Left lung (tissue), 10 donors: ENCODE results near the gene HDAC9. TPM values are rescaled to one million over a fixed set of nuclear protein-coding genes. Genes with fewer than 3 reads are reported as not detected.

Experiments used
- ATAC-seq: fragments of 200-7000 bp; cut with Tn5 transposase; one replicate; pipeline ENCODE4 v1.9.1; 2020; ENCODE audit warnings: moderate library complexity
- DNase-seq, 4 donors: peaks; one replicate each; pipeline ENCODE4 v3.0.0-alpha.2; 2013 to 2020
- H3K27ac ChIP-seq, 2 donors: fragments of 200-600 bp; sonication (generic) in 1 of 2; one replicate each; pipeline versions ENCODE4 v1.5.0 to v1.8.0; 2020 to 2021
- H3K27me3 ChIP-seq, 2 donors: fragments of 200-600 bp; sonication (generic) in 1 of 2; one replicate each; pipeline versions ENCODE4 v1.5.0 to v1.8.0; 2020 to 2021
- H3K36me3 ChIP-seq, 2 donors: fragments of 200-600 bp; sonication (generic) in 1 of 2; one replicate each; pipeline versions ENCODE4 v1.5.0 to v1.8.0; 2020 to 2021
- H3K4me1 ChIP-seq, 2 donors: fragments of 200-600 bp; one replicate each; pipeline ENCODE4 v1.8.0; 2021
- H3K4me3 ChIP-seq, 2 donors: fragments of 200-600 bp; sonication (generic) in 1 of 2; one replicate each; pipeline versions ENCODE4 v1.5.0 to v1.8.0; 2020 to 2021; ENCODE audit warnings: mild to moderate bottlenecking in 1 of 2
- H3K9me3 ChIP-seq, 2 donors: fragments of 200-600 bp; sonication (generic) in 1 of 2; one replicate each; pipeline versions ENCODE4 v1.5.0 to v1.8.0; 2020 to 2021
- intact Hi-C, 2 donors: fragments of 100-400 bp; cut with DNase I; formaldehyde crosslinking; loops; one replicate each; pipeline versions ENCODE4 v1.11.2 to v1.14.2; 2022
- polyA plus RNA-seq, 6 donors: library from polyadenylated mRNA; unstranded; fragments of 120-200 nt; gene quantifications; one replicate each; pipeline ENCODE4 v1.2.1, GENCODE V29; 2013; ENCODE audit not compliant: insufficient read length in 6 of 6
- total RNA-seq, 2 donors: library from RNA; stranded (reverse); fragmentation: NEBNext Ultra II Directional; extraction: Animal tissue kit (Norgen Biotek cat#: 25700); gene quantifications; one replicate each; pipeline ENCODE4 v1.2.1, GENCODE V29; 2021
- TF ChIP-seq, protein P1 (sequence below), 2 donors: fragments of 200-600 bp; sonication (generic) in 1 of 2; IDR thresholded peaks; one replicate each; pipeline versions ENCODE4 v1.5.0 to v1.8.0; 2021; ENCODE audit warnings: antibody characterized with exemption in 2 of 2
- donor health status: DM: no; HTN: yes; CAD: no.
- donor health status: DM: no; HTN: no; CAD: no.

The HDAC9 gene
- total and polyA plus RNA-seq, 8 donors: 6.7 to 13.2 (median 9.6) TPM

- intact Hi-C loops: no loop called here
- no peak for DNase-seq
- H3K9me3 ChIP-seq: no peaks in the 10 kb centered on the region
- no peak overlapping the region for H3K4me3 ChIP-seq
- H3K36me3 ChIP-seq: no peaks in the 10 kb centered on the region
- no peak overlapping the region for H3K27ac ChIP-seq
- no peaks in the 10 kb centered on the region for H3K4me1 ChIP-seq
- TF ChIP-seq, protein P1, sequence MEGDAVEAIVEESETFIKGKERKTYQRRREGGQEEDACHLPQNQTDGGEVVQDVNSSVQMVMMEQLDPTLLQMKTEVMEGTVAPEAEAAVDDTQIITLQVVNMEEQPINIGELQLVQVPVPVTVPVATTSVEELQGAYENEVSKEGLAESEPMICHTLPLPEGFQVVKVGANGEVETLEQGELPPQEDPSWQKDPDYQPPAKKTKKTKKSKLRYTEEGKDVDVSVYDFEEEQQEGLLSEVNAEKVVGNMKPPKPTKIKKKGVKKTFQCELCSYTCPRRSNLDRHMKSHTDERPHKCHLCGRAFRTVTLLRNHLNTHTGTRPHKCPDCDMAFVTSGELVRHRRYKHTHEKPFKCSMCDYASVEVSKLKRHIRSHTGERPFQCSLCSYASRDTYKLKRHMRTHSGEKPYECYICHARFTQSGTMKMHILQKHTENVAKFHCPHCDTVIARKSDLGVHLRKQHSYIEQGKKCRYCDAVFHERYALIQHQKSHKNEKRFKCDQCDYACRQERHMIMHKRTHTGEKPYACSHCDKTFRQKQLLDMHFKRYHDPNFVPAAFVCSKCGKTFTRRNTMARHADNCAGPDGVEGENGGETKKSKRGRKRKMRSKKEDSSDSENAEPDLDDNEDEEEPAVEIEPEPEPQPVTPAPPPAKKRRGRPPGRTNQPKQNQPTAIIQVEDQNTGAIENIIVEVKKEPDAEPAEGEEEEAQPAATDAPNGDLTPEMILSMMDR (IDR thresholded peaks at IDR 0.05): no peak
- H3K27me3 ChIP-seq: no peaks in the 10 kb centered on the region
- ATAC-seq: no peak
These were observed 302.7 kb downstream of the HDAC9 start for GRCh38 chr7:18798088-18798906.

GRCh38 chr7:18799899-18800298, 304.4 kb downstream of the HDAC9 start:
- no peaks in the 10 kb centered on the region for H3K9me3 ChIP-seq
- no peak overlapping the region for H3K27ac ChIP-seq
- H3K27me3 ChIP-seq: no peaks in the 10 kb centered on the region
- no peaks in the 10 kb centered on the region for H3K4me1 ChIP-seq
- DNase-seq (no peak), ATAC-seq (no peak)
- no peaks in the 10 kb centered on the region for H3K36me3 ChIP-seq
- TF ChIP-seq, protein P1 (IDR thresholded peaks at IDR 0.05): no peak
- no peak overlapping the region for H3K4me3 ChIP-seq
- intact Hi-C loops: no loop called here

DNA sequence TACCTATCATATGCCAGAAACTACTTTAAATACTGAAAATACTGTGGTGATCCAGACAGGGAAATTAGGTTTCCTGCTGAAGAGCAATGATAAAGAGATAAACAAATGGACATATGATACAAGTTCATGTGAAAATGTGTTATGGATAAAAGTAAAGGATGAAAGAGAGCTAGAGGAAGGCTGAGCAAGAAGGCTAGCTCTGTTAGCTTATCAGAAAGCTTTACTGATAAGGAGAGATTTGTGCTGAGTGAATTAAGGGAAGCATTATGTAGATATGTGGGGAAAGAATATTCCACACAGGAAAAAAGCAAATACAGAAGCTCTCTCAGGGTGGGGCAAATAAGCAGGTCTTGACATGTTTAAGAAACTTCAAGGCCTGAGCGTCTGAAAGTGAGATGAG, 308.4 kb downstream of the HDAC9 start:
- ATAC-seq (no peak), DNase-seq (no peak)
- H3K27me3 ChIP-seq: no peaks in the 10 kb centered on the region
- no peaks in the 10 kb centered on the region for H3K4me1 ChIP-seq
- H3K27ac ChIP-seq: no peak overlapping the region
- TF ChIP-seq, protein P1 (IDR thresholded peaks at IDR 0.05): no peak
- intact Hi-C loops: no loop called here
- H3K4me3 ChIP-seq: no peak overlapping the region
- H3K9me3 ChIP-seq: no peaks in the 10 kb centered on the region
- no peaks in the 10 kb centered on the region for H3K36me3 ChIP-seq

- no peak overlapping the region for H3K27ac ChIP-seq
- ATAC-seq (no peak), DNase-seq (no peak)
- H3K4me3 ChIP-seq: no peak overlapping the region
- H3K36me3 ChIP-seq: no peaks in the 10 kb centered on the region
- intact Hi-C loops: no loop called here
- no peaks in the 10 kb centered on the region for H3K4me1 ChIP-seq
- H3K27me3 ChIP-seq: no peaks in the 10 kb centered on the region
- H3K9me3 ChIP-seq: no peaks in the 10 kb centered on the region
- TF ChIP-seq, protein P1 (IDR thresholded peaks at IDR 0.05): no peak
These were observed 310.6 kb downstream of the HDAC9 start for GRCh38 chr7:18806177-18806576.

DNA sequence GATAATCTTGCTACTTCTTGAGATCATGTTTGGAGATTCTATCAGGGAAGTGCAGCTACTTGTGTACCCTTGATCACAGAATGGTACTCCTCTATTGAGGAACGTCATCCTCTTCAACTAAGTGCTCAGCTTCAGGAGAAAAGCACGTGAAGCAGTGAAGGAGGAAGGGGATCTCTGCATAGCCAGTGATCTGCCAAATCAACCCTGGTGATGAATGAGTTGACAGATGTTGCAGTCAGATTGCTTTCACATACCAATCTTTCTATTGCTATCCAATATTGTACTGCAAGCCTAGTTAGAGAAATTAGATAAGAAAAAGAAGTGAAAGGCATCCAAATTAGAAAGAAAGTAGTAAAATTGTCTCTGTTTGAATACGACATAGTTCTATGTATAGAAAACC, 312.5 kb downstream of the HDAC9 start:
- DNase-seq (no peak), ATAC-seq (no peak)
- TF ChIP-seq, protein P1 (IDR thresholded peaks at IDR 0.05): no peak
- no peaks in the 10 kb centered on the region for H3K36me3 ChIP-seq
- H3K4me3 ChIP-seq: no peak overlapping the region
- no peaks in the 10 kb centered on the region for H3K4me1 ChIP-seq
- no peaks in the 10 kb centered on the region for H3K27me3 ChIP-seq
- H3K9me3 ChIP-seq: peaks cover 0 to 10% of the 10 kb centered on the region in 2 donors
- intact Hi-C loops: no loop called here
- H3K27ac ChIP-seq: no peak overlapping the region
